DOHH2 (cell line): ENCODE results near the gene CLPTM1L.
"Not testable (repeated sequence)": the region's sequence is repeated elsewhere in the genome, so short reads cannot be mapped to it uniquely, and the experiment has no call there.

Experiments
- EZH2phosphoT487 ChIP-seq: fragments of 200-600 bp; sonication (generic); IDR thresholded peaks from 2 replicates; pipeline ENCODE4 v1.6.1; 2017; ENCODE audit warnings: borderline replicate concordance, mild to moderate bottlenecking, antibody characterized with exemption, low read length, moderate library complexity, mixed read lengths
- TF ChIP-seq, protein P1 (sequence below): fragments of 200-600 bp; sonication (generic); IDR thresholded peaks from one replicate; pipeline ENCODE4 v1.5.1; 2014; ENCODE audit warnings: antibody characterized with exemption, mild to moderate bottlenecking, low read depth, low read length; ENCODE audit not compliant: poor library complexity, severe bottlenecking

- TF ChIP-seq, protein P1, sequence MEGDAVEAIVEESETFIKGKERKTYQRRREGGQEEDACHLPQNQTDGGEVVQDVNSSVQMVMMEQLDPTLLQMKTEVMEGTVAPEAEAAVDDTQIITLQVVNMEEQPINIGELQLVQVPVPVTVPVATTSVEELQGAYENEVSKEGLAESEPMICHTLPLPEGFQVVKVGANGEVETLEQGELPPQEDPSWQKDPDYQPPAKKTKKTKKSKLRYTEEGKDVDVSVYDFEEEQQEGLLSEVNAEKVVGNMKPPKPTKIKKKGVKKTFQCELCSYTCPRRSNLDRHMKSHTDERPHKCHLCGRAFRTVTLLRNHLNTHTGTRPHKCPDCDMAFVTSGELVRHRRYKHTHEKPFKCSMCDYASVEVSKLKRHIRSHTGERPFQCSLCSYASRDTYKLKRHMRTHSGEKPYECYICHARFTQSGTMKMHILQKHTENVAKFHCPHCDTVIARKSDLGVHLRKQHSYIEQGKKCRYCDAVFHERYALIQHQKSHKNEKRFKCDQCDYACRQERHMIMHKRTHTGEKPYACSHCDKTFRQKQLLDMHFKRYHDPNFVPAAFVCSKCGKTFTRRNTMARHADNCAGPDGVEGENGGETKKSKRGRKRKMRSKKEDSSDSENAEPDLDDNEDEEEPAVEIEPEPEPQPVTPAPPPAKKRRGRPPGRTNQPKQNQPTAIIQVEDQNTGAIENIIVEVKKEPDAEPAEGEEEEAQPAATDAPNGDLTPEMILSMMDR: not testable (repeated sequence)
- TF ChIP-seq EZH2phosphoT487: not testable (repeated sequence)
Observed at GRCh38 chr5:1275397-1276391, 69.2 kb downstream of the CLPTM1L start.
